Endothelial cell of umbilical vein (primary cell): ENCODE data around the gene THOC5. TPM values are rescaled to one million over a fixed set of nuclear protein-coding genes. Genes with fewer than 3 reads are reported as not detected.

Experiments
- BruUV-seq: library from RNA; stranded (reverse); fragments of 400-500 nt; replicated peaks from 2 replicates; lab custom pipeline; 2021; lab: Mats Ljungman, UMichigan
- CTCF ChIA-PET: fragments of 300-600, 350-600 bp; sonication (Branson Sonifier 250); formaldehyde crosslinking; loops from one replicate; lab custom pipeline; 2021; ENCODE audit warnings: antibody characterized with exemption, inconsistent platforms; lab: Charles Lee
- POLR2A ChIA-PET: fragments of 300-600, 350-600 bp; sonication (Branson Sonifier 250); formaldehyde crosslinking; loops from one replicate; lab custom pipeline; 2021; ENCODE audit warnings: antibody characterized with exemption, inconsistent platforms; lab: Charles Lee
- DNase-seq: peaks from one replicate; pipeline ENCODE4 v3.0.0-alpha.2; 2011; ENCODE audit warnings: low read depth, low spot score
- FAIRE-seq: peaks from 2 replicates; lab custom pipeline; 2011; peaks lifted over from hg19 to GRCh38; lab: Jason Lieb, UNC
- H2AFZ ChIP-seq: 2 replicates; pipeline ENCODE4 v1.6.0; 2012; ENCODE audit warnings: low read depth, low read length, control low read depth, inconsistent platforms
- H3K27ac ChIP-seq: 2 replicates; pipeline ENCODE4 v1.5.1; 2011; ENCODE audit warnings: low read depth, mild to moderate bottlenecking, control low read depth, low read length, moderate library complexity; ENCODE audit not compliant: insufficient read depth
- H3K27me3 ChIP-seq, 2 experiments: 2 replicates each; pipeline versions ENCODE4 v1.6.0 to v1.6.1; 2011; ENCODE audit warnings: low read length in 2 of 2, mixed read lengths in 1 of 2; ENCODE audit not compliant: control insufficient read depth in 2 of 2, insufficient read depth in 2 of 2
- H3K36me3 ChIP-seq, 2 experiments: 2 replicates in 1 of 2; 3 replicates in 1 of 2; pipeline ENCODE4 v1.5.1; 2011; ENCODE audit warnings: low read length in 2 of 2, mild to moderate bottlenecking in 1 of 2, moderate library complexity in 1 of 2; ENCODE audit not compliant: control insufficient read depth in 2 of 2, insufficient read depth in 2 of 2; ENCODE audit errors: extremely low read depth in 1 of 2
- H3K4me1 ChIP-seq: 3 replicates; pipeline ENCODE4 v1.5.1; 2011; ENCODE audit warnings: mild to moderate bottlenecking, low read length; ENCODE audit not compliant: control insufficient read depth, insufficient read depth; ENCODE audit errors: extremely low read depth
- H3K4me2 ChIP-seq: 2 replicates; pipeline ENCODE4 v1.6.1; 2011; ENCODE audit warnings: low read length, control low read depth, mixed read lengths; ENCODE audit not compliant: insufficient read depth
- H3K4me3 ChIP-seq, 3 experiments: fragments of 200-600 bp in 1 of 3; sonication (generic), shearing (Covaris generic) in 1 of 3; replicated peaks in 1 of 3; 2 replicates each; pipeline ENCODE4 v1.5.1; 2011 to 2016; ENCODE audit warnings: control low read depth in 3 of 3, low read length in 3 of 3, mild to moderate bottlenecking in 2 of 3, inconsistent platforms in 1 of 3, low read depth in 1 of 3, moderate library complexity in 1 of 3; ENCODE audit not compliant: insufficient read depth in 1 of 3
- H3K79me2 ChIP-seq: 2 replicates; pipeline ENCODE4 v1.6.0; 2012; ENCODE audit warnings: low read length, inconsistent platforms; ENCODE audit not compliant: control insufficient read depth, insufficient read depth
- H3K9ac ChIP-seq: replicated peaks from 2 replicates; pipeline ENCODE3; 2011; ENCODE audit warnings: low read length, control low read depth; ENCODE audit not compliant: insufficient read depth; ENCODE audit errors: extremely low read depth
- H3K9me1 ChIP-seq: replicated peaks from 3 replicates; pipeline ENCODE4 v1.6.0; 2011; ENCODE audit warnings: mild to moderate bottlenecking, low read length; ENCODE audit not compliant: control insufficient read depth, insufficient read depth; ENCODE audit errors: extremely low read depth
- H3K9me3 ChIP-seq: replicated peaks from 2 replicates; pipeline ENCODE4 v1.5.1; 2012; ENCODE audit warnings: low read length, inconsistent platforms; ENCODE audit not compliant: control insufficient read depth, insufficient read depth
- H4K20me1 ChIP-seq: replicated peaks from 2 replicates; pipeline ENCODE3; 2011; ENCODE audit warnings: mild to moderate bottlenecking, low read length; ENCODE audit not compliant: control insufficient read depth, insufficient read depth; ENCODE audit errors: extremely low read depth
- CTCF ChIP-seq, 2 donors: IDR thresholded peaks; 1 replicate in 1 of 2; 2 replicates in 1 of 2; pipeline ENCODE4 v1.5.1; 2011; ENCODE audit warnings: low read length in 2 of 2, mild to moderate bottlenecking in 2 of 2, moderate library complexity in 2 of 2, control low read depth in 1 of 2, inconsistent platforms in 1 of 2, low read depth in 1 of 2; ENCODE audit not compliant: insufficient read depth in 1 of 2; ENCODE audit errors: extremely low read depth in 1 of 2
- EZH2 ChIP-seq: IDR thresholded peaks from 2 replicates; pipeline ENCODE4 v1.6.1; 2012; ENCODE audit warnings: borderline replicate concordance, low read depth, mild to moderate bottlenecking, moderate library complexity, low read length, inconsistent platforms; ENCODE audit not compliant: severe bottlenecking
- FOS ChIP-seq: IDR thresholded peaks from 2 replicates; pipeline ENCODE4 v1.6.1; 2011; ENCODE audit warnings: mild to moderate bottlenecking, low read length, moderate library complexity, borderline replicate concordance; ENCODE audit not compliant: insufficient read depth
- GATA2 ChIP-seq: IDR thresholded peaks from 2 replicates; pipeline ENCODE4 v1.7.0; 2011; ENCODE audit warnings: low read depth, mild to moderate bottlenecking, moderate library complexity, mixed read lengths, low read length; ENCODE audit not compliant: insufficient read length, insufficient read depth
- JUN ChIP-seq: IDR thresholded peaks from 2 replicates; pipeline ENCODE4 v1.6.1; 2011; ENCODE audit warnings: borderline replicate concordance, low read depth; ENCODE audit not compliant: insufficient read length, insufficient read depth
- MAX ChIP-seq: IDR thresholded peaks from 2 replicates; pipeline ENCODE4 v1.6.1; 2011; ENCODE audit not compliant: insufficient read depth, insufficient read length
- MYC ChIP-seq: IDR thresholded peaks from one replicate; pipeline ENCODE4 v1.6.1; 2011; ENCODE audit warnings: mild to moderate bottlenecking, low read depth, low read length
- POLR2A ChIP-seq: IDR thresholded peaks from 2 replicates; pipeline ENCODE4 v1.6.1; 2012; ENCODE audit warnings: low read depth, mild to moderate bottlenecking, control low read depth, low read length
- POLR2AphosphoS5 ChIP-seq: IDR thresholded peaks from 2 replicates; pipeline ENCODE4 v1.6.1; 2012; ENCODE audit warnings: low read depth, mild to moderate bottlenecking, control low read depth, low read length, moderate library complexity; ENCODE audit not compliant: insufficient read depth
- dilution Hi-C: fragments of 300-500 bp; cut with MboI; formaldehyde crosslinking; loops from one replicate; pipeline ENCODE4 v1.15.0; 2019; ENCODE audit warnings: low sequenced_read_pairs; ENCODE audit not compliant: extremely low pct_ligation_motif_present
- intact Hi-C: fragments of 100-400 bp; cut with micrococcal nuclease; formaldehyde crosslinking; loops from one replicate; pipeline ENCODE4 v1.10.0; 2022
- polyA plus RNA-seq, 4 experiments: library from polyadenylated mRNA; depleted of rRNA in 3 of 4; stranded (reverse) in 3 of 4; unstranded in 1 of 4; fragments of >200 nt; gene quantifications; 2 replicates each; pipeline versions ENCODE4 v1.2.1 to v1.2.3, GENCODE V29; 2011 to 2012; ENCODE audit warnings: missing spikeins in 1 of 4
- total RNA-seq: library from RNA; stranded (reverse); gene quantifications from 2 replicates; pipeline ENCODE4 v1.2.3, GENCODE V29; 2021

Gene THOC5
- total and polyA plus RNA-seq, 2 donors (not counting 3 experiments of a cell fraction or from before 2014, with no cell fraction given), result 35.0 to 82.9 TPM

- H3K9ac ChIP-seq, result no peak overlapping the region
- TF ChIP-seq MYC (no peak), FOS (peak; percentile 78)
- ChIA-PET CTCF (interaction anchor here (0.9 to 1.7 kb wide), 6 partner anchors 10 to 125 kb away, joined by 3 to 8 read pairs (median 4); no protein-coding TSS in a partner anchor), POLR2A (no interaction called here)
- FAIRE-seq (peak; percentile 99), DNase-seq (peak; percentile 94)
- intact Hi-C loops (loop anchor here (5.0 kb wide), 1 partner anchor 124 kb away; no protein-coding TSS in a partner anchor), dilution Hi-C loops (no loop called here)
- H3K4me2 ChIP-seq, result peak overlapping the region; percentile 4
- H3K36me3 ChIP-seq, result peaks cover 24 to 57% of the 10 kb centered on the region in 2 experiments
- no peaks in the 10 kb centered on the region for H4K20me1 ChIP-seq
- H3K27me3 ChIP-seq, result no peaks in the 10 kb centered on the region
- no peak overlapping the region for H2AFZ ChIP-seq
- no peaks in the 10 kb centered on the region for H3K9me3 ChIP-seq
- H3K4me1 ChIP-seq, result peaks cover 12% of the 10 kb centered on the region
- no peaks in the 10 kb centered on the region for H3K9me1 ChIP-seq
- H3K27ac ChIP-seq, result peak overlapping the region; percentile 61
- no peak overlapping the region for H3K4me3 ChIP-seq
- H3K79me2 ChIP-seq, result no peaks in the 10 kb centered on the region
- no TSS peak for BruUV-seq
Observed at GRCh38 chr22:29520851-29521250, 32.7 kb downstream of the THOC5 start.

GRCh38 chr22:29519996-29520395, 33.6 kb downstream of the THOC5 start:
- BruUV-seq, result no TSS peak
- no peak for FAIRE-seq
- POLR2A ChIA-PET, result no interaction called here

More at GRCh38 chr22:29519996-29520395, 33.6 kb downstream of the THOC5 start:
- DNase-seq, result no peak
- Histone ChIP-seq H3K79me2 (no peaks in the 10 kb centered on the region), H3K9ac (no peak overlapping the region), H3K9me1 (no peaks in the 10 kb centered on the region), H3K4me3 (no peak overlapping the region), H3K36me3 (peaks cover 18 to 54% of the 10 kb centered on the region in 2 experiments), H3K27me3 (no peaks in the 10 kb centered on the region), H4K20me1 (no peaks in the 10 kb centered on the region), H3K9me3 (no peaks in the 10 kb centered on the region), H3K4me2 (no peak overlapping the region), H3K4me1 (peaks cover 12% of the 10 kb centered on the region), H3K27ac (no peak overlapping the region), H2AFZ (no peak overlapping the region)
- intact Hi-C loops, result loop anchor here (5.0 kb wide), 1 partner anchor 123 kb away; no protein-coding TSS in a partner anchor
- TF ChIP-seq POLR2AphosphoS5 (no peak), MYC (no peak), GATA2 (no peak), MAX (no peak), FOS (no peak), CTCF (IDR thresholded peaks at IDR 0.05; ENCODE audit: extremely low read depth in 1 of 2, insufficient read depth in 1 of 2, low read depth in 1 of 2, low read length in 2 of 2) (no peak), JUN (no peak), POLR2A (no peak), EZH2 (no peak)
- CTCF ChIA-PET, result interaction anchor here (1.2 to 1.7 kb wide), 2 partner anchors 9 to 16 kb away, joined by 4 to 8 read pairs; no protein-coding TSS in a partner anchor
- dilution Hi-C loops, result no loop called here
